ENCODE data around the gene ARSH.
"Not testable (repeated sequence)": the region's sequence is repeated elsewhere in the genome, so short reads cannot be mapped to it uniquely, and the experiment has no call there.

The ARSH gene

DNA sequence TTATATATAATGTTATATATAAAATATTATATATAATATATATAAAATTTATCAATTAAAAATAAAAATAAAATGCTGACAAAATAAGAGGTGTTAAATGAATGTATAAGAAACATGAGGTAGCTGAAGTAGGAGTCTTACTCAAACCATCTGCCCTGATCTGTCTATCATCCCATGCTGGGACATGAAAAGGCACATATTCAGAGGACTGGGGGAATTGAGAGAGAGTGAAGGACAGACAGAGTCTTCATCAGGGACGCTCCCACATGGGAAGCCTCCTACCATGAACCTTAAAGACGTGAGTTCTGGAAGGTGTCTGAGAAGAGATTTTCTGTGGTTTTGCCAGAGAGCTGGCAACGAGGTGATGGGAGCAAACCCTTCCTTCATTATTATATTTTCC is 30.9 kb downstream of the ARSH start:
- no peak for DNase-seq (ENCODE audit: low spot score)

DNA sequence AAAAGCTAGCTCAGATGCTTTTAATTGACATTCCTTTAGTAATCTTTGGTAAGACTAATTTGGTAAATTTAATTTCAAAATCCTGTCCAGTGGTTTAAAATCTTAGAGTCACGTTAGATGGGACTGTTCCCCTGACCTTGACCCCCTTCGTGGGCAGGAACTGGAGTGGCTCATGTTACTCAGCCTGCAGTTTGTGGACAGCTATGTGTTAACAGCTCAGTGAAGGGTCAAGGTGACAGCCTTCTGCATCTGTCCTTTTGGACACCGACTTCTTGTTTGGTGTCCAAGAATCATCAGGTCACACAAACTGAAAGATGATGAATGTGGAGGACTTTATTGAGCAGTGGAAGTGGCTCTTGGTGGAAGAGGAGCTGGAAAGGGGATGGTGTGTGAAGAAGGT is 37.9 kb downstream of the ARSH start:
- DNase-seq (ENCODE audit: low spot score) = no peak

GRCh38 chrX:3044671-3045070 is 38.3 kb downstream of the ARSH start:
- no peak for DNase-seq (ENCODE audit: low spot score)

GRCh38 chrX:3046253-3047240 is 40.2 kb downstream of the ARSH start:
- no peak for DNase-seq (ENCODE audit: low spot score)

DNA sequence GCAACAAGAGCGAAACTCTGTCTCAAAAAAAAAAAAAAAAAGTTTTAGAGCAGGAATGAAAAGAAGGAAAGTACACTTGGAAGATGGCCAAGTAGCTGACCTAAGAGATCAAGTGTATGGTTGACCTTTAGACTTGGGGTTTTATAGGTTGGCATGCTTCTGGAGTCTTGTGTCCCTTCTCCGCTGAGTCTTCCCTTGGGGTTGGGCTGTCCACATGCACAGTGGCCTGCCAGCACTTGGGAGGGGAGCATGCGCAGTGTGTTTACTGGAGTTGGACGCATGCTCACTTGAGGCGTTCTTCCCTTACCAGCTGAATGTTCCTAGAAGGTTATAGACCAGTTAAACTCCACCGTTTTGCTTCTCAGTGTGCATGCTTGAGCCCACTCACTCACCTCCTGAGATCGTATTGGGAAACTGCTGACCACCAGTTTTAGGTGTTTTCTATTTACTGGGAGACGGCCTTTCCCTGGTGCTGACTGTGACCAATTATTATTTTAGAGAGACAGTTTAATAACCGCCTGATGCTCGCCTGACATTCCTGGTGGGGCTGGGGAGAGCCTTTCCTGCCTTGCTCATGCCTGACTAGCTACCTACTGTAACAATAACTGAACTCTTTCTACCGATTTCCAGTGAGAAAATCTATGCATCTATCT is 44.3 kb downstream of the ARSH start:
- not testable (repeated sequence) for DNase-seq (ENCODE audit: low spot score)

DNA sequence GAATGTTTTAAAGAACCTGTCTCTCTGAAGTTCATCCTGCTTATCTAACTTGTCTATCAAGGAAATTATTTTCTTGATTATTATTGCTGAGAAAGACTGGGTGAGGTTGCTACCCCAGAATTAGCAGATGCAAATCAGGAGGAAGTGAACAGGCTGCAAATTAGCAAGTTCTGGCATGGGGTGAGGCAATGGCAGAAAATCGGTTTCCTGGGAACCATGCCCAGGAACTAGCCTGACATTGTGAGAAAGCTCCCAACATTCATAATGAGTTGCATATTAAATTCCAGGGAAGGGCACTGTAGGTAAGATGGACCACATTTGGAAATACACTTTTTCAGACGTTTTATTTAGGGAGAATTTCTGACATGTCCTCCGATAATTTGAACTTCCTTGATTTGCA is 46.5 kb downstream of the ARSH start:
- no peak for DNase-seq (ENCODE audit: low spot score)

GRCh38 chrX:3066555-3066954 is 60.2 kb downstream of the ARSH start:
- no peak for DNase-seq (ENCODE audit: low spot score)

DNA sequence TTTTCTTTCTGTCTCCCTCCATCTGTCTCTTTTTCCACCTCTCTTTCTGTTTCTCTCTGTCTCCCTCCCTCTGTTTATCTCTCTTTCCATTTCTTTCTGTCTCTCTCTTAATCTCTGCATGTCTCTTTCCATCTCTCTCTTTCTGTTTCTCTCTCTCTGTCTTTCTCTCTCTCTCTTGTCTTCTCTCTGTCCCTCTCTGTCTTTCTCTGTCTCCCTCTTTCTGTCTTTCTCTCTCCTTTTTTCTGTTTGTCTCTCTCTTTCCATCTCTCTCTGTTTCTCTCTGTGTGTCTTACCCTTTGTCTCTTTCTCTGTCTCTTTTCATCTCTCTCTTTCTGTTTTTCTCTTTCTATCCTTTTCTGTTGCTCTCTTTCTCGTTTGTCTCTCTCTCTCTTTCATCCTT is 69.6 kb downstream of the ARSH start:
- DNase-seq (ENCODE audit: low spot score) = no peak

DNA sequence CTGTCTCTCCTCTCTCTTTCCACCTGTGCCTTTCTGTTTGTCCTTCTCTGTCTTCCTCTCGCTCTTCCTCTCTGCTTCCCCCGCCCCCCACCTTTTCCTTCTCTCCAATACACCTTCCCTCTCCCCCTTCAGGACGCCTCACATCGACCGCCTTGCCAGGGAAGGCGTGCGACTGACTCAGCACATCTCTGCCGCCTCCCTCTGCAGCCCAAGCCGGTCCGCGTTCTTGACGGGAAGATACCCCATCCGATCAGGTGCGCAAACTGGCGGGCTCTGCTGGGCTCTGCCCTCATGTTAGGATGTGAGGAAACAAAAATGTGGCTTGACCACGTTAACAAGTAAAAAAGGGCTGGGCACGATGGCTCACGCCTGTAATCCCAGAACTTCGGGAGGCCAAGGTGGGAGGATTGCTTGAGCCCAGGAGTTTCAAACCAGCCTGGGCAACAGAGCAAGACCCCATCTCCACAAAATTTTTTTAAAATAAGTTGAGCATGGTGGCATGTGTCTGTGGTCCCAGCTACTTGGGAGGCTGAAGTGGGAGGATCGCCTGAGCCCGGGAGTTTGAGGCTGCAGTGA is 70.2 kb downstream of the ARSH start:
- no peak for DNase-seq (ENCODE audit: low spot score)

Data from hematopoietic multipotent progenitor cell treated with erythropoietin and hydrocortisone succinate and interleukin-3 and kit ligand, for 17 days (in vitro differentiated cells).